Cerebellar cortex (tissue), 1 donor: ENCODE results near the gene FGD6.
"Not testable (repeated sequence)": the region's sequence is repeated elsewhere in the genome, so short reads cannot be mapped to it uniquely, and the experiment has no call there.

Source experiments
- DNase-seq: peaks from one replicate; pipeline ENCODE4 v3.0.0-alpha.2; 2015; ENCODE audit warnings: low spot score

The FGD6 gene

GRCh38 chr12:95126076-95126475, 91.2 kb downstream of the FGD6 start:
- DNase-seq = no peak

- DNase-seq = no peak
These were observed 93.2 kb downstream of the FGD6 start for GRCh38 chr12:95124106-95124505.

GRCh38 chr12:95118788-95119179, 98.5 kb downstream of the FGD6 start:
- no peak for DNase-seq

GRCh38 chr12:95118138-95118787, 99.0 kb downstream of the FGD6 start:
- DNase-seq = no peak

- peak; percentile 91 for DNase-seq
These were observed 100.1 kb downstream of the FGD6 start for GRCh38 chr12:95117178-95117599.

GRCh38 chr12:95116773-95117172, 100.5 kb downstream of the FGD6 start:
- no peak for DNase-seq

- no peak for DNase-seq
These were observed 100.9 kb downstream of the FGD6 start for GRCh38 chr12:95116341-95116740.

GRCh38 chr12:95115641-95116040, 101.6 kb downstream of the FGD6 start:
- DNase-seq = no peak

- DNase-seq = no peak
These were observed 102.4 kb downstream of the FGD6 start for GRCh38 chr12:95114766-95115405.

- DNase-seq = no peak
These were observed 109.9 kb downstream of the FGD6 start for GRCh38 chr12:95107362-95107761.

GRCh38 chr12:95105540-95105939, 111.7 kb downstream of the FGD6 start:
- no peak for DNase-seq

- no peak for DNase-seq
These were observed 112.3 kb downstream of the FGD6 start for GRCh38 chr12:95104919-95105452.

GRCh38 chr12:95102916-95103671, 114.2 kb downstream of the FGD6 start:
- no peak for DNase-seq

GRCh38 chr12:95101957-95102356, 115.3 kb downstream of the FGD6 start:
- DNase-seq = not testable (repeated sequence)

GRCh38 chr12:95100264-95101190, 116.7 kb downstream of the FGD6 start:
- DNase-seq = no peak

- no peak for DNase-seq
These were observed 117.9 kb downstream of the FGD6 start for GRCh38 chr12:95099270-95099790.

GRCh38 chr12:95096852-95097251, 120.4 kb downstream of the FGD6 start:
- DNase-seq = peak; percentile 97

- peak; percentile 55 for DNase-seq
These were observed 120.9 kb downstream of the FGD6 start for GRCh38 chr12:95096378-95096777.

- not testable (repeated sequence) for DNase-seq
These were observed 121.4 kb downstream of the FGD6 start for GRCh38 chr12:95095866-95096265.

GRCh38 chr12:95089462-95089861, 127.8 kb downstream of the FGD6 start:
- DNase-seq = no peak

- no peak for DNase-seq
These were observed 128.9 kb downstream of the FGD6 start for GRCh38 chr12:95088379-95088778.
